ENCODE data around the gene NACA.

NACA gene

GRCh38 chr12:56687223-56688128, 37.6 kb downstream of the NACA start:
- no peak for FAIRE-seq

DNA sequence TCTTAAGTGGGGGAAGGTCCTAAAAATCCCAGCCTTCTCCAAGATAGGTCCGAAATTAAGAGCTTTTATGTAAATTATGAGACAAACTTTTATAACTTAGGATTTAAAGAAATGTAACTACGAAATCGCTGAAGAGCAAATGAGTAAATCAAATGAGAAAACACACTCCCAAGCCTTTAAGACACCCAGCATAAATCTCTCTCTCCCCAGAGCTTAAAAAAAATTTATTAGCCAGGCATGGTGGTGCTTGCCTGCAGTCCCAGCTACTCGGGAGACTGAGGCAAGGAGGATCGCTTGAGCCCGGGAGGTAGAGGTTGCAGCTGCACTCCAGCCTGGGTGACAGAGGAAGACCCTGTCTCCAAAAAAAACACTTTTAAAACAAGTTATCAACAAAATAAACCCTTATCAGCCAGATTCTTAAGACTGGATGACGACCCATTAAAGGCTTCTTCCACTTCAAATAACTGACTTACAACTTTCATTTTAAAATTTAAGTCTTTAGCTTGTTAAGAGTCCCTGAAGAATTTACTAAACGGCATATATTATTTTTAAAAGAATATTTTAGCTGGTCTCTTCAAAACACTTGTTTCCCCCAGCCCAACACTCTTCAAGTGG, 40.2 kb downstream of the NACA start:
- FAIRE-seq: no peak

- no peak for FAIRE-seq
Measured at GRCh38 chr12:56682323-56682722, 42.8 kb downstream of the NACA start.

- FAIRE-seq: no peak
Measured at GRCh38 chr12:56679883-56680575, 45.1 kb downstream of the NACA start.

DNA sequence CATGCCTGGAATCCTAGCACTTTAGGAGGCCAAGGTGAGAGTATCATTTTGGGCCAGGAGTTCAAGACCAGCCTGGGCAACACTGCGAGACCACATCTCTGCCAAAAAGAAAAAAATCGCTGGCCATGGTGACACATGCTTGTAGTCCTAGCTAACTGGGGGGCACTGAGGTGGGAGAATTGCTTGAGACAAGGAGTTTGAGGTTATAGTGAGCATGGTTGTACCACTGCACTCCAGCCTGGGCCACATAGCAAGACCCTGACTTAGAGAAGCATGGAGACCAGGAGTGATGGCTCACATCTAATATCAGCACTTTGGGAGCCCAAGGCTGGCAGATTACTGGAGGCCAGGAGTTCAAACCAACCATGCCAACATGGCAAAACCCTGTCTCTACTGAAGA, 46.2 kb downstream of the NACA start:
- FAIRE-seq: no peak

DNA sequence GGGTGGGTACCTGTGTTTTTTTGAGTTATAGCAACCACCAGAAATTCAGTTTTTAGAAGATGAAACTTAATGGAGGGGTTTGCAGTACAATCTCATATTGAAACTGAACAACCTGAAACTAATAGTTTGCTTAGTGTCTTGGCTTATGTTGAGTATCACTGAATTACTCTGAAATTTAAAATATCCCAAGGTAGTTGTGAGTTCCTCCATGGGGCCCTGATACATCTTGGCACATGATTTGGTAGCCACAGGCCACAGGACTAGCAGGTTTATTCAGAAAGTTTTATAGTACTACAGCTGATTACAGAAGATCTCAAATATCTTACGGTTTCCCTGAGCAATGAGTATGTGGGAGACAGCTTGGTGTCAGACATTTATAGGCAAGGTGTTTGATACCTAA, 47.4 kb downstream of the NACA start:
- FAIRE-seq: no peak

- no peak for FAIRE-seq
Measured at GRCh38 chr12:56676851-56677580, 48.1 kb downstream of the NACA start.

DNA sequence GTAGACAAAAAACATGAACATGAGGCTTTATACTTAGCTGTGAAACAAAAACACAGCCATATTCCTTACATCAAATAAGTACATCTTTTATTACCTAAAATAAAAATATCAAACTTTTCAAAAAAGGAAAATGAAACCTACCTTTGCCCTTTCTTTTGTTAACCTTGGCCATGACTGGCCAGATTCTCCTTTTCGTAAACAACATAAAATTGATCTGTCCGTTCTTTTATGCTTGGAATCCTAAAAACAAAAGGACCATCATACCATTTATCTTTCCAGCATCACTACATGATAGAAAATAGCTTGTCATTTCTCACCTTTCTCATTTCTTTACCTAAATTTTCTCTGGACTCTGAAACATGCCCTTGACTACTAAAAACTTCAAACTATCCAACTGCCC, 53.5 kb downstream of the NACA start:
- FAIRE-seq: no peak

GRCh38 chr12:56670836-56671235, 54.3 kb downstream of the NACA start:
- no peak for FAIRE-seq

DNA sequence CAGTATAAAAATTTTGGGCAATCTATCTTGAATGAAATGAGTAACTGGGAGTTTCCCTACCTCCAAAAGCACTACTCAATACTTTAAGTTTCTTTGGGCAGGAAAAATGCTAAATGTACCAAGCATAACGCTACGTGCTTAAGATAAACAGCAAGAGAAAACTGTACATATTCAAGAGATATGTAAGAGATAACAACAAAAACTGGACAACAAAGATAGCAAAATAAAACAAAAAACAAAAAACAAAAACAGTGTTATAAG, 57.0 kb downstream of the NACA start:
- no peak for FAIRE-seq

Measured in islet of Langerhans (tissue), 1 donor.